Cardiac fibroblast (primary cell): Measurements from ENCODE around the gene ADA.

Source experiments
- DNase-seq, 2 donors: peaks; one replicate each; pipeline versions ENCODE4 v3.0.0 to v3.0.0-alpha.2; 2010; ENCODE audit warnings: low read depth in 2 of 2
- H3K4me3 ChIP-seq, 2 donors: replicated peaks in 1 of 2; 1 replicate in 1 of 2; 2 replicates in 1 of 2; pipeline ENCODE4 v1.5.1; 2011; ENCODE audit warnings: low read depth in 2 of 2, low read length in 2 of 2, mild to moderate bottlenecking in 2 of 2, moderate library complexity in 1 of 2
- TF ChIP-seq, protein P1 (sequence below): IDR thresholded peaks from one replicate; pipeline ENCODE4 v1.5.1; 2011; ENCODE audit warnings: low read depth, mild to moderate bottlenecking, low read length, inconsistent platforms

The ADA gene

GRCh38 chr20:44626278-44626677 is 25.2 kb downstream of the ADA start:
- no peak overlapping the region for H3K4me3 ChIP-seq
- no peak for DNase-seq
- TF ChIP-seq, protein P1, sequence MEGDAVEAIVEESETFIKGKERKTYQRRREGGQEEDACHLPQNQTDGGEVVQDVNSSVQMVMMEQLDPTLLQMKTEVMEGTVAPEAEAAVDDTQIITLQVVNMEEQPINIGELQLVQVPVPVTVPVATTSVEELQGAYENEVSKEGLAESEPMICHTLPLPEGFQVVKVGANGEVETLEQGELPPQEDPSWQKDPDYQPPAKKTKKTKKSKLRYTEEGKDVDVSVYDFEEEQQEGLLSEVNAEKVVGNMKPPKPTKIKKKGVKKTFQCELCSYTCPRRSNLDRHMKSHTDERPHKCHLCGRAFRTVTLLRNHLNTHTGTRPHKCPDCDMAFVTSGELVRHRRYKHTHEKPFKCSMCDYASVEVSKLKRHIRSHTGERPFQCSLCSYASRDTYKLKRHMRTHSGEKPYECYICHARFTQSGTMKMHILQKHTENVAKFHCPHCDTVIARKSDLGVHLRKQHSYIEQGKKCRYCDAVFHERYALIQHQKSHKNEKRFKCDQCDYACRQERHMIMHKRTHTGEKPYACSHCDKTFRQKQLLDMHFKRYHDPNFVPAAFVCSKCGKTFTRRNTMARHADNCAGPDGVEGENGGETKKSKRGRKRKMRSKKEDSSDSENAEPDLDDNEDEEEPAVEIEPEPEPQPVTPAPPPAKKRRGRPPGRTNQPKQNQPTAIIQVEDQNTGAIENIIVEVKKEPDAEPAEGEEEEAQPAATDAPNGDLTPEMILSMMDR: no peak

DNA sequence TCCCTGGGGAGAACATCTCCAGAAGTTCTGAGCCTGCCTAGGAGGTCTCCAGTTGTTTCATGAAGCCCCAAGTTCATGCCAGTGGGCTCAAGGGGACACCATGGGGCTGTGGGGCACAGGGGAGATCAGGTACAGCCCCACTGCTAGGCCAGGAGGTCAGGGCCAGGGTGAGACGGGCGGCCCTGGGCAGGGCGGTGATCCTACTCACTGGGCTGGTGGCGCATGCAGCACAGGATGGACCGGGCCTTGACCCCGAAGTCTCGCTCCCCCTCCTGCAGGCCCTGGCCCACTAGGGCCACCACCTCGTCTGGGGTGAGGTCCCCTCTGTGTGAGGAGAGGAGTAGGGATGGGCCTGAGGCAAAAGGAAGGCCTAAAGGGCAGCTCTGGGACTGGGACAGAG is 26.1 kb downstream of the ADA start:
- no peak for DNase-seq
- H3K4me3 ChIP-seq: no peak overlapping the region
- TF ChIP-seq, protein P1: no peak

DNA sequence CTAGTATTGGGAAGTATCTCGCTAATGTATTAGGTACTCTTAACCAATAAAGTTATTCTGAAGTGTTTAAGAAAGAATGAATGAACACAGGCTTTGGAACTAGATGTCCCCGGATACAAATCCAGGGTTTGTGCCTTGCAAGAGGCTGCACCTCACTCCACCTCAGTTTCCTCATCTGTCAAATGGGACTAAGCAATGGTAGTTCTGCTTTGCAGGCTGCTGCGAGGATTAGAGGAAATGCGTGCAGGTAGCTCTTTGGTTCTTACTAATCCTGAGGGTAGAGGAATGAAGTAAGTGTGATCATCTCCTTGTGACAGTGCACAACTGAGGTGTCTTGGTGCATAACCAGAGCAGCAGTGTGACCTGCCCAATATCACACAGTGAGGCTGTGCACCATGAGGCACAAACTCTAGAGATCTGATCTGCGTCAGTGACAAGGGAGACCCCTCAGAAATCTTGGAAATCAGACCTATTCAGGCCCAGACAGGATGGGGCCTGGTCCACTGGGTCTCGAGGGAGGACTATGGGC is 26.7 kb downstream of the ADA start:
- no peak for DNase-seq
- no peak overlapping the region for H3K4me3 ChIP-seq
- TF ChIP-seq, protein P1: no peak

- DNase-seq: no peak
- TF ChIP-seq, protein P1: no peak
- no peak overlapping the region for H3K4me3 ChIP-seq
Observed at GRCh38 chr20:44624152-44624551, 27.3 kb downstream of the ADA start.

DNA sequence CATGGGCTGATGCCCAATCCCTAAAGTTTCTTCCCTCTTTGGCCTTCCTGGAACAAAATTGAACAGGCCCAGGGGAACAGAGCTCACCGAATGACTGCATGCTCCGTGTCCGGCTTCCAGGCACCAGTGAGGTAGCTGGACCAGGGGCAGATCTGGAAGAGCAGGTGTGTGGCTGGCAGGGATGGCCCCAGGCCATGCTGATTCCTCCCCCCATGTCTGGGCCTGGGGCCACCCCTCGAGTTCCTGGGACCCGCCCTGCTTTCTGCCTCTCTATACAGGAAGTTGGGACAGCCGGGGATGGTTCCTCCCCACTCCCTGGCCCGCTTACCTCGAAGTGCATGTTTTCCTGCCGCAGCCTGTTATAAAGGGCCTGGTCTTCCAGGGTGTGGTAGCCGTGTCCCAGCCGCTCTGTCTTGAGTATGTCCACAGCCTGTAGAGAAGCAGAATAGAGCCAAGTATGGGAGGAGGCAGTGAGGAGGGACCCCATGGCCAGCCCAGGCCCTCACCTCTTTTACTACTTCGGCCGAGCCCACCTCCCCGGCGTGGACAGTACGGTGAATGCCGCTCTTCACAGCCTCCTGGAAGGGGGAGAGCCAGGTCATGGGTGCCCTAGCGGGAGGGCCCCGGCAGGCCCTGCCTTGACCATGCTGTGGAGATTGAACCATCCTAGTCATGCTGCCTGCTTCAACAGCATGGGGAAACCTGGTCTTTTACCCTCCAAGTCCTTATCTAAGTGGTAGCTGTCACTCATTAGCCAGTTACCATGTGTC is 28.8 kb downstream of the ADA start:
- TF ChIP-seq, protein P1: no peak
- DNase-seq: no peak
- no peak overlapping the region for H3K4me3 ChIP-seq

DNA sequence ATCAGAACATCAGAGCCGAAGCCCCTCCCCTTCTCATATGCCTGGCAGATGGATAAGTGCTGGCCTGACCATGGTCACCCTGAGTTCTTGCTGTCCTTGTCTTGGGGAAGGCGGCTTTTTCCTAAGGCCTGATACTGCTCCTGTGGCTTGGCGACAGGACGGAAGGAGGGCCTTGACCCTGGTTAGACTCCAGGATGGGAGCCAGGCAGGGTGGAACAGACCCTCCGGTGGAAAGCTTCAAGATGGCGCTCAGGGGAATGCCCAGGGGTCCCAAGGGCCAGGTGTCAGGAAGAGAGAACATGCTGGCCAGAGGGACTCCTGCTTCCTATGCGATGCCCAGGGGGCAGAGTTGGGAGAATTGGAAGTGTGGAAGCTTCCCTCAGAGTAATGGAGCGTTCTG is 29.6 kb downstream of the ADA start:
- DNase-seq: no peak
- TF ChIP-seq, protein P1: no peak
- H3K4me3 ChIP-seq: no peak overlapping the region
